ENCODE measurements around the gene NCAPG2.

Gene NCAPG2

DNA sequence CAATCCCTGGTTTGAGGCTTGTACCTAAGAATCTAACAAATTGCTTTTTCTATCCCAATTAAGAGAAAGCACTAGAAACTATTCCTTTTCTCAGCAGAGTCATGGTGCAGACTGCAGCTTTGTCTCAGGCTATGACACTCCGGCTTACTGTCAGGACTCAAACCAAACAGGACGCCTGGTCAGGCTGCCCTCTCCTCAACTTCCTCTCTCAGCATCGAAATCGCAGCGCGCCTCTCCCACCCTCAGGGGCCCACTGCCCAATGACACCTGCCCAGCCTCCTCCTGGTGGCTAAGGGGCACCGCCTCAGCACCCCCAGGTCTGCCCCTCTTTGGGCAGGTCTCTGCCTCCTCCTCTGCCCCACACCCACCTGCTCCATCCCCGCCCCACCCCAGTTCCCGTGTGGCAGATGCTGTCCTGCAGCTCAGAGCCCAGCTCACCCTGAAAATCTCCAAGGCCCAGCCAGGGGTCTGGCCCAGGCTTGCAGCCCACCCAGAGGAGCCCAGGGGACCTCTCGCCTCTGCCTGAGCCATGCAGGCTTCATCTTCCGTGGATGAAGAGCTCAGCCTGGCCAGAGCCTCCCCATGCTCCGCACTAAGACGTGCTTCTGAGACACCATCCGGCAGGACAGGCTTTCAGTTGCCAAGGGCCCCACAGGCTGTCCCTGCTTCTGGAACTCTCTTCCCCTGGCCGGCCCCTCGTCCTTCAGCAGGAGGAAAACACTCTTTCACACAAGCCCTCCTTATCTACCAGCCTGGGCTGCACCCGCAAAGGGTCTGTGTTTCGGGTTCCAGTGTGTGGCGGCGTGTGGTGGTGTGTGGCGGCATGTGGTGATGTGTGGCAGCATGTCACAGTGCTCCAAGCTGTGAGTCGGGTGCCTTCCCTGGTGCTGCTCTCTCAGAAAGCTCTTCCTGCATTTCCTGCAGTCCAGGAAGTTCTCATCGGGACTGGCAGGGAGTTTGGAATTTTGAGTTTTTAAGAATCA lies 100.5 kb downstream of the NCAPG2 start:
- DNase-seq (ENCODE audit: low read depth): no peak
- no peak overlapping the region for H3K4me3 ChIP-seq (ENCODE audit: low read length)

DNA sequence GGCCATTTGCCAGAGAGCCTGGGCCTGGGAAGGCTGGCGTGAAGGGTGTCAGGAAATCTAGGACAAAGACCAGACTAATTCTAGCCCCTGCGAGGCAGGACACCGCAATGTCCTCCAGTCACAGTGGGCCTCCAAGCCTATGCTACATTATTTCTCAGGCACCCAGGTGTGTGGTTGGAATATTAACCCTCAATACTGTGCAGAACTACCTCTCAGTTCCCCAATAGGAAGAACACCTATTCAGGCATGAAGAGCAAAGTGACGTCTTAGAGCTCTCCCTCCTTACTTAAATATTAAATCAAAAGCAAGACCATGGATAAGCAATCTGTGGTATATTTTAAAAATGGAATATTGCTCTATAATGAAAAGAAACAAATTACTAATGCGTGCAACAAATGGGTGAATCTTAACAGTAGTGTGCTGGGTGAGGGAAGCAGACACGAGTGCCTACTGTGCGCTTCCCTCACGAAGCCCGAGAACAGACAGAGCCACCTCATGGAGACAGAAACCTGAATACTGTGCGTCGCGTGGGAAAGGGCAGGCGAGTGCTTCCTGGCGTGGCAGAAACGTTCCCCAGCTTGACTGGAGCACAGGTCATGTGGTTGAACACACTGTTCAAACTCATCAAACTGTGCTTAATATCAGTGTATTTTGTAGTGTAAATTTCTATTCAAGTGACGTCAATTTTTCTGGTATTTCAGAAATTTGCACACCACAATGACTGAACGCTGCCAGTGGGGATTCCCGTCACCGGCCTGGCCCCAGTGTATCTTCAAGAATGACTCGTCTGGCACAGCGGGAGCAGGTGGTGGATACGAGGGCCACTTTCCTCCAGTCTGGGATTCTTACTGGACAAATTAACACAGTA lies 101.5 kb downstream of the NCAPG2 start:
- Histone ChIP-seq H3K4me3 (ENCODE audit: low read length) (no peak overlapping the region), H3K36me3 (ENCODE audit: control insufficient read depth, insufficient read depth, low read length, severe bottlenecking) (no peaks in the 10 kb centered on the region), H3K9me3 (ENCODE audit: control insufficient read depth, low read length) (no peaks in the 10 kb centered on the region), H3K9ac (ENCODE audit: low read length) (no peak overlapping the region), H3K27me3 (replicated peaks; ENCODE audit: control insufficient read depth, insufficient read depth, low read length) (no peaks in the 10 kb centered on the region), H3K4me1 (ENCODE audit: control insufficient read depth, insufficient read depth, low read length) (no peaks in the 10 kb centered on the region)
- DNase-seq (ENCODE audit: low read depth): no peak

More for the DNA sequence above, 100.5 kb downstream of the NCAPG2 start:
- Histone ChIP-seq H3K4me1 (ENCODE audit: control insufficient read depth, insufficient read depth, low read length) (no peaks in the 10 kb centered on the region), H3K9me3 (ENCODE audit: control insufficient read depth, low read length) (no peaks in the 10 kb centered on the region), H3K27me3 (replicated peaks; ENCODE audit: control insufficient read depth, insufficient read depth, low read length) (no peaks in the 10 kb centered on the region), H3K9ac (ENCODE audit: low read length) (no peak overlapping the region), H3K36me3 (ENCODE audit: control insufficient read depth, insufficient read depth, low read length, severe bottlenecking) (no peaks in the 10 kb centered on the region)

DNA sequence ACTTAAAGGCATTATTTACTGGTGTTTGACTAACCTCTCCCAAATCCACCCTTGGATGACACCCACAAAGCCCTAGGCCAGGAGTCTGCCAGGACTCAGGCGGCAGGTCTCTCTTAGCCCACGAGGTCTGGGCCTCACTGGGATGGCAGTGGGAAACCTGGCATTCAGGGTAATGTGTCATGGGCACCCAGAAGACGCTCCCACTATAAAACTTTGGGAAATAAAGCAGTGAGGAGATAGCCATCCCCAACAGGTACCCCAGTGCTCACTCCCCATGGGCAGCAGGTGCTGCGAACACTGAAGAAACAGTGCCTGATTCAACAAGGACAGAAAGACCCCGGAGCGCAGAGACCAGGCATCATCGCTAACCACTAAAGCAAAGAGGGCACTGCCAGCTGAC lies 102.6 kb downstream of the NCAPG2 start:
- no peaks in the 10 kb centered on the region for H3K9me3 ChIP-seq (ENCODE audit: control insufficient read depth, low read length)
- DNase-seq (ENCODE audit: low read depth): no peak
- no peaks in the 10 kb centered on the region for H3K27me3 ChIP-seq (replicated peaks; ENCODE audit: control insufficient read depth, insufficient read depth, low read length)
- H3K36me3 ChIP-seq (ENCODE audit: control insufficient read depth, insufficient read depth, low read length, severe bottlenecking): no peaks in the 10 kb centered on the region
- H3K9ac ChIP-seq (ENCODE audit: low read length): no peak overlapping the region
- no peaks in the 10 kb centered on the region for H3K4me1 ChIP-seq (ENCODE audit: control insufficient read depth, insufficient read depth, low read length)
- H3K4me3 ChIP-seq (ENCODE audit: low read length): no peak overlapping the region

DNA sequence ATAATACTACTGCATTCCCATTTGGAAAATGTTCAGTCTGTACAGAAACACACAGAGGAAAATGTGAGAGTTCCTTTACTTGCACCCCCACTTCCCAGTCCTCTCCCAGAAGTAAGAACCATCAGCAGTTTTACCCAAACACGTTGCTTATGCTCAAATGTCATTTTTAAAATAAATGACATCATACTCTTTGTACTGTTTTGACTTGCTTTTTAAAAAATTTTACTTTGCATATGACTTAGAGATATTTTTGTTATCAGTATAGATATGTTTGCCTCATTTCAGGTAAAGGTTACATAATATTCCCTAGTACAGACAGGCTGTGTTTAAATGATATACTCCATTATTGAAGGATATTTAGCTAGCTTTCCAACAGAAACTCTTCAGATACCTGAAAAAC lies 103.5 kb downstream of the NCAPG2 start:
- H3K9ac ChIP-seq (ENCODE audit: low read length): no peak overlapping the region
- H3K36me3 ChIP-seq (ENCODE audit: control insufficient read depth, insufficient read depth, low read length, severe bottlenecking): no peaks in the 10 kb centered on the region
- no peaks in the 10 kb centered on the region for H3K27me3 ChIP-seq (replicated peaks; ENCODE audit: control insufficient read depth, insufficient read depth, low read length)
- no peaks in the 10 kb centered on the region for H3K4me1 ChIP-seq (ENCODE audit: control insufficient read depth, insufficient read depth, low read length)
- H3K4me3 ChIP-seq (ENCODE audit: low read length): no peak overlapping the region
- no peaks in the 10 kb centered on the region for H3K9me3 ChIP-seq (ENCODE audit: control insufficient read depth, low read length)
- no peak for DNase-seq (ENCODE audit: low read depth)

DNA sequence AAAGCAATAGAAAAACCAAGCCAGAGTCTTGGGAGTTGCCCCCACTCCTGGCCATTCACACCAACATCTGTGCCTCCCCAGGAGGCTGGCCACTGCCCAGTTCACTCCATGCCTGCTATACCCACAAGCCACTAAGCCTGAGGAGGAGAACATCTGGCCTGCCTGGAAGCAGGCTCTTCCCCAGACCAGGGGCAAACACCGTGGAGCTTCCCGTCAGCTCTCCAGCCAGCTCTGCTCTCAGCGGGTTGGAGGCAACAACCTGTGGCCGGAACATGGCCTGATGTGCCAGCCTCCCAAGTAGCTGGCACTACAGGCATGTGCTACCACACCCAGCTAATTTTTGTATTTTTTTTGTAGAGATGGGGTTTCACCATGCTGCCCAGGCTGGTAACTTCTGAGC lies 107.9 kb downstream of the NCAPG2 start:
- no peaks in the 10 kb centered on the region for H3K4me1 ChIP-seq (ENCODE audit: control insufficient read depth, insufficient read depth, low read length)
- H3K27me3 ChIP-seq (replicated peaks; ENCODE audit: control insufficient read depth, insufficient read depth, low read length): no peaks in the 10 kb centered on the region
- no peak overlapping the region for H3K4me3 ChIP-seq (ENCODE audit: low read length)
- H3K9me3 ChIP-seq (ENCODE audit: control insufficient read depth, low read length): no peaks in the 10 kb centered on the region
- no peaks in the 10 kb centered on the region for H3K36me3 ChIP-seq (ENCODE audit: control insufficient read depth, insufficient read depth, low read length, severe bottlenecking)
- DNase-seq (ENCODE audit: low read depth): no peak
- H3K9ac ChIP-seq (ENCODE audit: low read length): no peak overlapping the region

DNA sequence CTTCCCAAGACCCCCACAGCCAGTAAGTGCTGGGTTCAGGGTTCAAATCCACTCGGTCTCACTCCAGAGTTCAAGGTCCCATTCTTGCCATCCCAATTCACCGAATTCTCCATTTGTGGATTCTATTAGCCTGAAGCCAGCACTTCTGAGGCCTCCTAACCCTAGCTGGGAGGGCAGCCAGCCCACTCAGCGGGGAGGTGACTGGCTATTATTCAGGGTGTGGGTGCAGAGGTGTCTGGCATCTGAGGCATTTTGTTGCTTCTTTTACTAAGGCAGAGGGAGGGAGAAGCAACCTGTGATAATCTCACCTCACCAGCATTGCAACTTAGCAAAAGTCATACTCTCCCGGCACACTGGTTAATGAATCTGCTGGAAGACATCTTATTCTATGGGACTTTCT lies 108.3 kb downstream of the NCAPG2 start:
- Histone ChIP-seq H3K9me3 (ENCODE audit: control insufficient read depth, low read length) (no peaks in the 10 kb centered on the region), H3K4me3 (ENCODE audit: low read length) (no peak overlapping the region), H3K36me3 (ENCODE audit: control insufficient read depth, insufficient read depth, low read length, severe bottlenecking) (no peaks in the 10 kb centered on the region), H3K27me3 (replicated peaks; ENCODE audit: control insufficient read depth, insufficient read depth, low read length) (no peaks in the 10 kb centered on the region), H3K4me1 (ENCODE audit: control insufficient read depth, insufficient read depth, low read length) (no peaks in the 10 kb centered on the region), H3K9ac (ENCODE audit: low read length) (no peak overlapping the region)
- DNase-seq (ENCODE audit: low read depth): no peak

DNA sequence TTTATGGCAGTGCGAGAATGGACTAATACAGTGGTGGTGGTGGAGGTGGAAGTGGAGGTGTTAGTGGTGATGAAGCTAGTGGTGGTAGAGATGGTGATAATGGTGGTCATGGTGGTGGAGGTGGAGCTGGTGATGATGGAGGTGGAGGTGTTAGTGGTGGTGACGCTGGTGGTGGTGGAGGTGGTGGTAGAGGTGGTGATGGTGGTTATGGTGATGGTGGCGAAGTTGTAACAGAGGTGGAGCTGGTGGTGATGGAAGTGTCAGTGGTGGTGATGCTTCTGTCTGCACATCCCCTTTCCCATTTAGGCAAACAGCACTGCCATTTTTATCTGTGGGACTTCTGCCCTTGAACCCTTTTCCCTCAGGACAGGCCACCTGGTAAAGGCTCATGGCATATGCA lies 109.5 kb downstream of the NCAPG2 start:
- Histone ChIP-seq H3K27me3 (replicated peaks; ENCODE audit: control insufficient read depth, insufficient read depth, low read length) (no peaks in the 10 kb centered on the region), H3K9me3 (ENCODE audit: control insufficient read depth, low read length) (no peaks in the 10 kb centered on the region), H3K4me3 (ENCODE audit: low read length) (no peak overlapping the region), H3K36me3 (ENCODE audit: control insufficient read depth, insufficient read depth, low read length, severe bottlenecking) (no peaks in the 10 kb centered on the region), H3K4me1 (ENCODE audit: control insufficient read depth, insufficient read depth, low read length) (no peaks in the 10 kb centered on the region), H3K9ac (ENCODE audit: low read length) (no peak overlapping the region)
- no peak for DNase-seq (ENCODE audit: low read depth)

DNA sequence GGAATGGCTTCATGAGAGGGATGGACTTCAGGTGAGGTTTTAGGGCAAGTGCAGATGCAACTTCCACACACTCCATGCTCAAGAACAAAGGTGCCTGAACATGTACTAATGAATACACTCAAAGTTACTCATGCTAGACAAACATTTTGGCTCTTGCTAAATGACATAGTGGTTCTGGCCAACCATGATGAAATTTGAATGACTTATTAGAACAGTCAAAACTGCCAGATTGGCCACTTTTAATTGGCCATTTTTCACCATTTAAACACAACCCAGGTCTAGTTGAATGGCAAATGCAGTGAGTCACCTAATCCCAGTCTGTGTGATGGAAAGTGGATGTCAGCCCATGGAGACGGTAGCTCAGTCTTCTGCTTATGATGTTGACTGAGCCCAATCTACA lies 112.1 kb downstream of the NCAPG2 start:
- Histone ChIP-seq H3K36me3 (ENCODE audit: control insufficient read depth, insufficient read depth, low read length, severe bottlenecking) (no peaks in the 10 kb centered on the region), H3K9ac (ENCODE audit: low read length) (no peak overlapping the region), H3K9me3 (ENCODE audit: control insufficient read depth, low read length) (no peaks in the 10 kb centered on the region), H3K27me3 (replicated peaks; ENCODE audit: control insufficient read depth, insufficient read depth, low read length) (no peaks in the 10 kb centered on the region), H3K4me1 (ENCODE audit: control insufficient read depth, insufficient read depth, low read length) (no peaks in the 10 kb centered on the region), H3K4me3 (ENCODE audit: low read length) (no peak overlapping the region)
- DNase-seq (ENCODE audit: low read depth): no peak

DNA sequence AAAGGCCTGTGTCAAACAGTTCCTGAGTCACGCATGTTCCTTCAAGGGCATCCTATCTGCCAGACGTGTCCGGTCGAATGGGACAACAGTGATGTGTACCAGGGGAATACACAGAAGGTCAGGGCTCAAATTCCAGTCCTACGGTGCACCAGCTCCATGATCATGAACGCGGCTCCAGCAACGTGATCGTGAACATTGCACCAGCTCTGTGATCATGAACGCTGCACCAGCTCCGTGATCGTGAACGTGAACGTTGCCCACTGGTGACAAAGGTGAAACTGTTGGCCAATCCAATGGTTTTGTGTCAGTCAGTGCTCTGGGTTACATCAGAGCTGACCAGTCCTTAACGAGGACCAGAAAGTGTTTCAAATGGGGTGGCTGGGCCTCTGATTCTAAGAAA lies 112.7 kb downstream of the NCAPG2 start:
- Histone ChIP-seq H3K9me3 (ENCODE audit: control insufficient read depth, low read length) (no peaks in the 10 kb centered on the region), H3K4me1 (ENCODE audit: control insufficient read depth, insufficient read depth, low read length) (no peaks in the 10 kb centered on the region), H3K9ac (ENCODE audit: low read length) (no peak overlapping the region), H3K27me3 (replicated peaks; ENCODE audit: control insufficient read depth, insufficient read depth, low read length) (no peaks in the 10 kb centered on the region), H3K36me3 (ENCODE audit: control insufficient read depth, insufficient read depth, low read length, severe bottlenecking) (no peaks in the 10 kb centered on the region), H3K4me3 (ENCODE audit: low read length) (no peak overlapping the region)
- DNase-seq (ENCODE audit: low read depth): no peak

DNA sequence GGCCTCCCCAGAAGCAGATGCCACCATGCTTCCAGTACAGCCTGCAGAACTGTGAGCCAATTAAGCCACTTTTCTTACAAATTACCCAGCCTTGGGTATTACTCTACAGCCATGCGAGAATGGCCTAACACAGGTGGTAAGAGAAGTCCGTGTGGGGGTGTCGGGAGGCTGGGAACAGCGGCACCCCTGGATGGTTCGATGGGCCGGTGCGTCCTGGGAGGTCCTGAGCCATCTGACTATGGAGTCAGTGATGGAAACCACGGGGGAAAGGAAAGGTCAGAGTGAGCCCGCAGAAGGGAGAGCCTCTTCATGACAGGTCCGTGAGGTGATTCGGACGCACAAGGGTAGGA lies 114.4 kb downstream of the NCAPG2 start:
- H3K36me3 ChIP-seq (ENCODE audit: control insufficient read depth, insufficient read depth, low read length, severe bottlenecking): no peaks in the 10 kb centered on the region
- peaks cover 15% of the 10 kb centered on the region for H3K27me3 ChIP-seq (replicated peaks; ENCODE audit: control insufficient read depth, insufficient read depth, low read length)
- H3K4me1 ChIP-seq (ENCODE audit: control insufficient read depth, insufficient read depth, low read length): no peaks in the 10 kb centered on the region
- no peak overlapping the region for H3K9ac ChIP-seq (ENCODE audit: low read length)
- DNase-seq (ENCODE audit: low read depth): no peak
- H3K9me3 ChIP-seq (ENCODE audit: control insufficient read depth, low read length): no peaks in the 10 kb centered on the region
- no peak overlapping the region for H3K4me3 ChIP-seq (ENCODE audit: low read length)

DNA sequence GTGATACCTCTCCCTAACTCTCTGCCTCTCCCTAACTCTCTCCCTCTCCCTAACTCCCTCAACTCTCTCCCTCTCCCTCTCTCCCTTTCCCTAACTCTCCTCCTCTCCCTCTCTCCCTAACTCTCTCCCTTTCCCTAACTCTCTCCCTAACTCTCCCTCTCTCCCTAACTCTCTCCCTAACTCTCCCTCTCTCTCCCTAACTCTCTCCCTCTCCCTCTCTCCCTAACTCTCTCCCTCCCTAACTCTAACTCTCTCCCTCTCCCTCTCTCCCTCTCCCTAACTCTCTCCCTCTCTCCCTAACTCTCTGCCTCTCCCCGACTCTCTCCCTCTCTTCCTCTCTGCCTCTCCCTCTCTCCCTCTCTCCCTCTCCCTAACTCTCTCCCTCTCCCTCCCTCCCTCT lies 115.0 kb downstream of the NCAPG2 start:
- H3K4me1 ChIP-seq (ENCODE audit: control insufficient read depth, insufficient read depth, low read length): no peaks in the 10 kb centered on the region
- DNase-seq (ENCODE audit: low read depth): no peak
- no peak overlapping the region for H3K9ac ChIP-seq (ENCODE audit: low read length)
- H3K36me3 ChIP-seq (ENCODE audit: control insufficient read depth, insufficient read depth, low read length, severe bottlenecking): no peaks in the 10 kb centered on the region
- H3K4me3 ChIP-seq (ENCODE audit: low read length): no peak overlapping the region
- peaks cover 19% of the 10 kb centered on the region for H3K27me3 ChIP-seq (replicated peaks; ENCODE audit: control insufficient read depth, insufficient read depth, low read length)
- H3K9me3 ChIP-seq (ENCODE audit: control insufficient read depth, low read length): no peaks in the 10 kb centered on the region

Measured in adipocyte (in vitro differentiated cells).